Neural progenitor cell (in vitro differentiated cells): ENCODE results near the gene CD34. TPM values are rescaled to one million over a fixed set of nuclear protein-coding genes. Genes with fewer than 3 reads are reported as not detected.

Experiments used
- DNase-seq: peaks from one replicate; pipeline ENCODE4 v3.0.0-alpha.2; 2016; ENCODE audit warnings: low spot score
- H2AFZ ChIP-seq: fragments of 200-600 bp; sonication (generic); replicated peaks from 2 replicates; pipeline ENCODE4 v1.6.1; 2016; ENCODE audit warnings: antibody characterized with exemption
- H3F3A ChIP-seq: fragments of 200-600 bp; sonication (generic); 2 replicates; pipeline ENCODE4 v1.6.1; 2016; ENCODE audit warnings: antibody characterized with exemption, low read depth
- H3K27ac ChIP-seq: fragments of 200-600 bp; sonication (generic); 2 replicates; pipeline ENCODE4 v1.5.1; 2016; ENCODE audit warnings: mild to moderate bottlenecking
- H3K27me3 ChIP-seq: fragments of 200-600 bp; sonication (generic); 2 replicates; pipeline ENCODE4 v1.6.1; 2016; ENCODE audit warnings: mild to moderate bottlenecking, moderate library complexity
- H3K36me3 ChIP-seq: fragments of 200-600 bp; sonication (generic); 2 replicates; pipeline ENCODE4 v1.5.1; 2016
- H3K4me1 ChIP-seq: fragments of 200-600 bp; sonication (generic); 2 replicates; pipeline ENCODE4 v1.6.1; 2016; ENCODE audit warnings: mixed run types
- H3K4me2 ChIP-seq: fragments of 200-600 bp; sonication (generic); 2 replicates; pipeline ENCODE4 v1.6.1; 2016
- H3K4me3 ChIP-seq: fragments of 200-600 bp; sonication (generic); 2 replicates; pipeline ENCODE4 v1.5.1; 2016
- H3K79me2 ChIP-seq: fragments of 200-600 bp; sonication (generic); 2 replicates; pipeline ENCODE4 v1.6.1; 2016; ENCODE audit warnings: low read depth
- H3K9ac ChIP-seq: fragments of 200-600 bp; sonication (generic); 2 replicates; pipeline ENCODE4 v1.6.1; 2016
- H3K9me3 ChIP-seq: fragments of 200-600 bp; sonication (generic); 2 replicates; pipeline ENCODE4 v1.5.1; 2016; ENCODE audit warnings: low read depth
- H4K20me1 ChIP-seq: fragments of 200-600 bp; sonication (generic); 2 replicates; pipeline ENCODE4 v1.6.1; 2016; ENCODE audit warnings: low read depth
- H3K27ac Mint-ChIP-seq: 3 replicates; pipeline ENCODE4 v1.8.0; 2021; ENCODE audit warnings: mixed read lengths
- H3K27me3 Mint-ChIP-seq: 2 replicates; pipeline ENCODE4 v1.8.0; 2022; ENCODE audit warnings: low read depth, mild to moderate bottlenecking, inconsistent platforms, moderate library complexity, mixed read lengths; ENCODE audit not compliant: insufficient read depth
- H3K36me3 Mint-ChIP-seq: 3 replicates; pipeline ENCODE4 v1.8.0; 2021; ENCODE audit warnings: mixed read lengths
- H3K4me1 Mint-ChIP-seq: 3 replicates; pipeline ENCODE4 v1.8.0; 2021; ENCODE audit warnings: mixed read lengths
- H3K4me3 Mint-ChIP-seq: 3 replicates; pipeline ENCODE4 v1.8.0; 2021; ENCODE audit warnings: mild to moderate bottlenecking, moderate library complexity, mixed read lengths
- H3K9me3 Mint-ChIP-seq: 3 replicates; pipeline ENCODE4 v1.8.0; 2020; ENCODE audit warnings: mixed read lengths
- EZH2 ChIP-seq: fragments of 200-600 bp; sonication (generic); IDR thresholded peaks from 2 replicates; pipeline ENCODE4 v1.6.1; 2017; ENCODE audit warnings: antibody characterized with exemption, mild to moderate bottlenecking, moderate library complexity
- EZH2phosphoT487 ChIP-seq: fragments of 200-600 bp; sonication (generic); IDR thresholded peaks from 2 replicates; pipeline ENCODE4 v1.6.1; 2017; ENCODE audit warnings: antibody characterized with exemption
- total RNA-seq: library from RNA; depleted of rRNA; stranded (reverse); fragments of >200 nt; gene quantifications from 2 replicates; pipeline ENCODE4 v1.2.3, GENCODE V29; 2015; ENCODE audit warnings: low replicate concordance
- TF ChIP-seq, protein P1 (sequence below): fragments of 200-600 bp; sonication (generic); IDR thresholded peaks from 2 replicates; pipeline ENCODE4 v1.5.1; 2017; ENCODE audit warnings: antibody characterized with exemption, mild to moderate bottlenecking

CD34 gene
- total RNA-seq, 1 donor from 2014 or later, result 0.43 TPM

GRCh38 chr1:207938016-207938415, 27.1 kb upstream of the CD34 start:
- Histone ChIP-seq H3K9me3 (no peaks in the 10 kb centered on the region), H3K4me3 (no peak overlapping the region), H3K27ac (no peak overlapping the region), H3F3A (no peaks in the 10 kb centered on the region), H3K4me2 (no peak overlapping the region), H3K9ac (no peak overlapping the region), H3K36me3 (no peaks in the 10 kb centered on the region), H3K4me1 (no peaks in the 10 kb centered on the region), H3K79me2 (no peaks in the 10 kb centered on the region), H2AFZ (no peak overlapping the region), H3K27me3 (no peaks in the 10 kb centered on the region), H4K20me1 (no peaks in the 10 kb centered on the region)
- Mint-ChIP-seq H3K9me3 (peaks cover 12% of the 10 kb centered on the region), H3K4me3 (no peak overlapping the region), H3K36me3 (peaks cover 2% of the 10 kb centered on the region), H3K4me1 (no peaks in the 10 kb centered on the region), H3K27ac (no peak overlapping the region), H3K27me3 (no peaks in the 10 kb centered on the region)
- DNase-seq, result no peak
- TF ChIP-seq, protein P1, sequence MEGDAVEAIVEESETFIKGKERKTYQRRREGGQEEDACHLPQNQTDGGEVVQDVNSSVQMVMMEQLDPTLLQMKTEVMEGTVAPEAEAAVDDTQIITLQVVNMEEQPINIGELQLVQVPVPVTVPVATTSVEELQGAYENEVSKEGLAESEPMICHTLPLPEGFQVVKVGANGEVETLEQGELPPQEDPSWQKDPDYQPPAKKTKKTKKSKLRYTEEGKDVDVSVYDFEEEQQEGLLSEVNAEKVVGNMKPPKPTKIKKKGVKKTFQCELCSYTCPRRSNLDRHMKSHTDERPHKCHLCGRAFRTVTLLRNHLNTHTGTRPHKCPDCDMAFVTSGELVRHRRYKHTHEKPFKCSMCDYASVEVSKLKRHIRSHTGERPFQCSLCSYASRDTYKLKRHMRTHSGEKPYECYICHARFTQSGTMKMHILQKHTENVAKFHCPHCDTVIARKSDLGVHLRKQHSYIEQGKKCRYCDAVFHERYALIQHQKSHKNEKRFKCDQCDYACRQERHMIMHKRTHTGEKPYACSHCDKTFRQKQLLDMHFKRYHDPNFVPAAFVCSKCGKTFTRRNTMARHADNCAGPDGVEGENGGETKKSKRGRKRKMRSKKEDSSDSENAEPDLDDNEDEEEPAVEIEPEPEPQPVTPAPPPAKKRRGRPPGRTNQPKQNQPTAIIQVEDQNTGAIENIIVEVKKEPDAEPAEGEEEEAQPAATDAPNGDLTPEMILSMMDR, result no peak
- TF ChIP-seq EZH2, result no peak
- no peak for TF ChIP-seq EZH2phosphoT487

DNA sequence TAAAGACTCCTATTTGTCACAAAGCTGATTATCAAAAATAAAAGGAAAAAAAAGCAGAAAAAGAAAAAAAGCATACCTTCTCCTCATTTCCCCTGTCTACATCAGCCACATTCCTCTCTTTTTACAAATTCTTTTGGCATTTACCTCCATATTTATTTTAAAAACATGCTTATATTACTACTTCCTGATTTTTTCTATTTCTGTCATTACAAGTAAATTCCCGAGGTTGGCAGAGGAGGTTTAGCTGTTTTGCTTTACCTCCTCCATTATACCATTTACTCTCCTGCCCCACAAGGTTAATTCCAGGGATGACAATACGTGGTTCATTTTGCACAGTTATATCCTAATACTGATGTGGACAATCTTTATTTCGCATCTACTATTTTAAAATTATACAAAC, 26.3 kb upstream of the CD34 start:
- no peak overlapping the region for H3K4me3 ChIP-seq
- no peaks in the 10 kb centered on the region for H3K27me3 ChIP-seq
- H3K27ac Mint-ChIP-seq, result no peak overlapping the region
- no peak overlapping the region for H2AFZ ChIP-seq
- H3K9ac ChIP-seq, result no peak overlapping the region
- H3K4me2 ChIP-seq, result no peak overlapping the region
- no peaks in the 10 kb centered on the region for H3K4me1 ChIP-seq
- H3K4me1 Mint-ChIP-seq, result no peaks in the 10 kb centered on the region
- H3K27ac ChIP-seq, result no peak overlapping the region
- no peaks in the 10 kb centered on the region for H3K79me2 ChIP-seq
- H3K9me3 Mint-ChIP-seq, result peaks cover 12% of the 10 kb centered on the region
- DNase-seq, result no peak
- TF ChIP-seq, protein P1, result no peak
- TF ChIP-seq EZH2phosphoT487 (no peak), EZH2 (no peak)
- H3K4me3 Mint-ChIP-seq, result no peak overlapping the region
- no peaks in the 10 kb centered on the region for H3K9me3 ChIP-seq
- H3K36me3 ChIP-seq, result no peaks in the 10 kb centered on the region
- H3F3A ChIP-seq, result no peaks in the 10 kb centered on the region
- no peaks in the 10 kb centered on the region for H4K20me1 ChIP-seq
- H3K27me3 Mint-ChIP-seq, result no peaks in the 10 kb centered on the region
- peaks cover 2% of the 10 kb centered on the region for H3K36me3 Mint-ChIP-seq

GRCh38 chr1:207935166-207935583, 24.2 kb upstream of the CD34 start:
- Histone ChIP-seq H3F3A (no peaks in the 10 kb centered on the region), H3K4me1 (no peaks in the 10 kb centered on the region), H3K27me3 (no peaks in the 10 kb centered on the region), H3K27ac (no peak overlapping the region), H3K9ac (no peak overlapping the region), H4K20me1 (no peaks in the 10 kb centered on the region), H3K9me3 (no peaks in the 10 kb centered on the region), H3K4me2 (no peak overlapping the region), H3K79me2 (no peaks in the 10 kb centered on the region), H3K36me3 (no peaks in the 10 kb centered on the region), H2AFZ (no peak overlapping the region), H3K4me3 (no peak overlapping the region)
- TF ChIP-seq EZH2phosphoT487 (no peak), EZH2 (no peak)
- H3K4me3 Mint-ChIP-seq, result no peak overlapping the region
- no peak overlapping the region for H3K27ac Mint-ChIP-seq
- H3K9me3 Mint-ChIP-seq, result peaks cover 18% of the 10 kb centered on the region
- H3K4me1 Mint-ChIP-seq, result no peaks in the 10 kb centered on the region
- peaks cover 2% of the 10 kb centered on the region for H3K36me3 Mint-ChIP-seq
- H3K27me3 Mint-ChIP-seq, result no peaks in the 10 kb centered on the region
- no peak for DNase-seq

- Histone ChIP-seq H3K4me1 (no peaks in the 10 kb centered on the region), H3K4me3 (no peak overlapping the region), H3K9ac (no peak overlapping the region), H4K20me1 (no peaks in the 10 kb centered on the region), H2AFZ (no peak overlapping the region), H3K36me3 (no peaks in the 10 kb centered on the region), H3K4me2 (no peak overlapping the region), H3K27ac (no peak overlapping the region), H3K79me2 (no peaks in the 10 kb centered on the region), H3K27me3 (no peaks in the 10 kb centered on the region), H3K9me3 (no peaks in the 10 kb centered on the region), H3F3A (no peaks in the 10 kb centered on the region)
- Mint-ChIP-seq H3K36me3 (peaks cover 2% of the 10 kb centered on the region), H3K9me3 (peaks cover 21% of the 10 kb centered on the region), H3K27me3 (no peaks in the 10 kb centered on the region), H3K27ac (no peak overlapping the region), H3K4me3 (no peak overlapping the region), H3K4me1 (no peaks in the 10 kb centered on the region)
- no peak for DNase-seq
- TF ChIP-seq, protein P1, result no peak
- no peak for TF ChIP-seq EZH2phosphoT487
- no peak for TF ChIP-seq EZH2
Observed at GRCh38 chr1:207933205-207933800, 22.4 kb upstream of the CD34 start.
